ENCODE data around the gene KCNMB2. TPM values are rescaled to one million over a fixed set of nuclear protein-coding genes. Genes with fewer than 3 reads are reported as not detected.

Gene KCNMB2
- total and polyA plus RNA-seq, 4 experiments from 2014 or later: not detected

DNA sequence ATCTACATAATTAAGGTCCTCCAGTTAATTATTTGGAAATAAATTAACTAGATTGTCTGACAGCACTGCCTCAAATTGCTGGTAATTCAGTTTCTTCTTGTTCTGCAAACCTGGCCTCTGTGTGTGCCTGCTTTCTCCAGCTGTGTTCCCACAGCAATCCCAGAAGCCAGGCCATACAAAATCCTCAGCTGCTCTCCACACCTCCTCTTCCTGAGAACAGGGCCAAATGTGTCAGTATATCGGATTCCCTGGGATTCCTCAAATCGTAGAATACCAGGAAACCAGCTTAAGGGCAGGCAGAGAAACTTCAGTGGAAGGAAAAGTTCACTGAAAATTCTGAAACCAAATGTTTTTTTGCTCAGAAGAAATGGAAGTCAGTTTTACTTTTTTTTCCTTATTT is 273.9 kb downstream of the KCNMB2 start:
- Mint-ChIP-seq H3K4me3 (no peak overlapping the region), H3K4me1 (no peaks in the 10 kb centered on the region), H3K9me3 (no peaks in the 10 kb centered on the region), H3K27me3 (no peaks in the 10 kb centered on the region), H3K27ac (no peak overlapping the region), H3K36me3 (no peaks in the 10 kb centered on the region)
- Histone ChIP-seq H3K36me3 (ENCODE audit: insufficient read depth, low read length) (no peaks in the 10 kb centered on the region), H3K4me3 (ENCODE audit: low read length in 2 of 2) (no peak overlapping the region), H3K27me3 (ENCODE audit: insufficient read depth, low read length) (no peaks in the 10 kb centered on the region), H3K9me3 (ENCODE audit: control insufficient read depth in 1 of 2, low read length in 2 of 2) (no peaks in the 10 kb centered on the region), H3K27ac (ENCODE audit: low read depth, low read length) (no peak overlapping the region), H3K4me1 (ENCODE audit: insufficient read depth, low read length) (no peaks in the 10 kb centered on the region)
- no peak for DNase-seq
- CTCF ChIA-PET (ENCODE audit: partially characterized antibody): no interaction called here
- intact Hi-C loops (cut with micrococcal nuclease): no loop called here
- POLR2A ChIA-PET (ENCODE audit: partially characterized antibody): no interaction called here

DNA sequence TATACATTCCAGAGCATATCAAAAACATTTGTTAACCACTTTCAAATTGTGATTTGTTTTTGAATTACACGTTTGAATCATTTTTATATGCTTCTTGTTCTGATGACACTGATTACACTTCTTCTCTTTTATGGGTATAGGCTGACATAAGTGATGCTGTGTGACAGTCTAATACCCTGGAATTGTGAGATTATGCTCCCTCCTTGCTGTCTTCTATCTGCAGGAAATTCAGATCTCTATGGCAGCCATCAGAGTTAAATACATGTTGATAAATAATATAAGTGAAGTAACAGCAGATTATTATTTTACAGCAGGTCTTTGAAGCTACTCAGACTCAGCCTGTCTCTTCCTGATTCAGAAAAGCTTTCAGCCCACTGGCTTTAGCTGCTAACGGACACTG is 286.5 kb downstream of the KCNMB2 start:
- no peak for DNase-seq
- H3K4me1 Mint-ChIP-seq: no peaks in the 10 kb centered on the region
- Histone ChIP-seq H3K36me3 (ENCODE audit: insufficient read depth, low read length) (no peaks in the 10 kb centered on the region), H3K4me1 (ENCODE audit: insufficient read depth, low read length) (no peaks in the 10 kb centered on the region), H3K27me3 (ENCODE audit: insufficient read depth, low read length) (no peaks in the 10 kb centered on the region), H3K4me3 (ENCODE audit: low read length in 2 of 2) (no peak overlapping the region), H3K27ac (ENCODE audit: low read depth, low read length) (no peak overlapping the region), H3K9me3 (ENCODE audit: control insufficient read depth in 1 of 2, low read length in 2 of 2) (no peaks in the 10 kb centered on the region)
- peaks cover 2 to 5% of the 10 kb centered on the region in 2 donors for H3K27me3 Mint-ChIP-seq
- CTCF ChIA-PET (ENCODE audit: partially characterized antibody): no interaction called here
- POLR2A ChIA-PET (ENCODE audit: partially characterized antibody): no interaction called here
- H3K4me3 Mint-ChIP-seq: no peak overlapping the region
- intact Hi-C loops (cut with micrococcal nuclease): no loop called here
- H3K27ac Mint-ChIP-seq: no peak overlapping the region
- H3K36me3 Mint-ChIP-seq: no peaks in the 10 kb centered on the region
- H3K9me3 Mint-ChIP-seq: peaks cover 0 to 4% (median 0%) of the 10 kb centered on the region in 8 donors

- Histone ChIP-seq H3K9me3 (ENCODE audit: control insufficient read depth in 1 of 2, low read length in 2 of 2) (no peaks in the 10 kb centered on the region), H3K4me1 (ENCODE audit: insufficient read depth, low read length) (no peaks in the 10 kb centered on the region), H3K36me3 (ENCODE audit: insufficient read depth, low read length) (no peaks in the 10 kb centered on the region), H3K4me3 (ENCODE audit: low read length in 2 of 2) (no peak overlapping the region), H3K27ac (ENCODE audit: low read depth, low read length) (no peak overlapping the region), H3K27me3 (ENCODE audit: insufficient read depth, low read length) (no peaks in the 10 kb centered on the region)
- Mint-ChIP-seq H3K4me1 (no peaks in the 10 kb centered on the region), H3K27me3 (peaks cover 4 to 5% of the 10 kb centered on the region in 2 donors), H3K27ac (no peak overlapping the region), H3K9me3 (peaks cover 0 to 4% (median 0%) of the 10 kb centered on the region in 8 donors), H3K4me3 (no peak overlapping the region), H3K36me3 (no peaks in the 10 kb centered on the region)
- ChIA-PET CTCF (ENCODE audit: partially characterized antibody) (no interaction called here), POLR2A (ENCODE audit: partially characterized antibody) (no interaction called here)
- intact Hi-C loops (cut with micrococcal nuclease): no loop called here
- DNase-seq: no peak
These were observed 286.9 kb downstream of the KCNMB2 start for GRCh38 chr3:178823150-178823549.

GRCh38 chr3:178823591-178824246 is 287.5 kb downstream of the KCNMB2 start:
- Histone ChIP-seq H3K4me3 (ENCODE audit: low read length in 2 of 2) (no peak overlapping the region), H3K4me1 (ENCODE audit: insufficient read depth, low read length) (no peaks in the 10 kb centered on the region), H3K36me3 (ENCODE audit: insufficient read depth, low read length) (no peaks in the 10 kb centered on the region), H3K27ac (ENCODE audit: low read depth, low read length) (no peak overlapping the region), H3K9me3 (ENCODE audit: control insufficient read depth in 1 of 2, low read length in 2 of 2) (no peaks in the 10 kb centered on the region), H3K27me3 (ENCODE audit: insufficient read depth, low read length) (no peaks in the 10 kb centered on the region)
- Mint-ChIP-seq H3K4me1 (no peaks in the 10 kb centered on the region), H3K36me3 (no peaks in the 10 kb centered on the region), H3K27me3 (peaks cover 2 to 4% of the 10 kb centered on the region in 2 donors), H3K9me3 (peaks cover 0 to 4% (median 0%) of the 10 kb centered on the region in 8 donors), H3K4me3 (no peak overlapping the region), H3K27ac (no peak overlapping the region)
- intact Hi-C loops (cut with micrococcal nuclease): no loop called here
- CTCF ChIA-PET (ENCODE audit: partially characterized antibody): no interaction called here
- POLR2A ChIA-PET (ENCODE audit: partially characterized antibody): no interaction called here
- no peak for DNase-seq

- H3K27ac ChIP-seq (ENCODE audit: low read depth, low read length): no peak overlapping the region
- ChIA-PET CTCF (ENCODE audit: partially characterized antibody) (no interaction called here), POLR2A (ENCODE audit: partially characterized antibody) (no interaction called here)
- intact Hi-C loops (cut with micrococcal nuclease): no loop called here
- H3K9me3 ChIP-seq (ENCODE audit: control insufficient read depth in 1 of 2, low read length in 2 of 2): no peaks in the 10 kb centered on the region
- H3K27ac Mint-ChIP-seq: no peak overlapping the region
- H3K27me3 ChIP-seq (ENCODE audit: insufficient read depth, low read length): no peaks in the 10 kb centered on the region
- H3K27me3 Mint-ChIP-seq: peaks cover 2 to 4% of the 10 kb centered on the region in 2 donors
- peaks cover 0 to 3% (median 0%) of the 10 kb centered on the region in 8 donors for H3K9me3 Mint-ChIP-seq
- H3K4me3 ChIP-seq (ENCODE audit: low read length in 2 of 2): no peak overlapping the region
- no peaks in the 10 kb centered on the region for H3K4me1 Mint-ChIP-seq
- DNase-seq: no peak
- H3K36me3 ChIP-seq (ENCODE audit: insufficient read depth, low read length): no peaks in the 10 kb centered on the region
- no peaks in the 10 kb centered on the region for H3K36me3 Mint-ChIP-seq
- H3K4me3 Mint-ChIP-seq: no peak overlapping the region
- no peaks in the 10 kb centered on the region for H3K4me1 ChIP-seq (ENCODE audit: insufficient read depth, low read length)
These were observed 290.3 kb downstream of the KCNMB2 start for GRCh38 chr3:178826435-178827123.

- Histone ChIP-seq H3K27ac (ENCODE audit: low read depth, low read length) (no peak overlapping the region), H3K27me3 (ENCODE audit: insufficient read depth, low read length) (no peaks in the 10 kb centered on the region), H3K4me3 (ENCODE audit: low read length in 2 of 2) (no peak overlapping the region), H3K36me3 (ENCODE audit: insufficient read depth, low read length) (no peaks in the 10 kb centered on the region), H3K4me1 (ENCODE audit: insufficient read depth, low read length) (no peaks in the 10 kb centered on the region), H3K9me3 (ENCODE audit: control insufficient read depth in 1 of 2, low read length in 2 of 2) (no peaks in the 10 kb centered on the region)
- peaks cover 2 to 4% of the 10 kb centered on the region in 2 donors for H3K27me3 Mint-ChIP-seq
- no peaks in the 10 kb centered on the region for H3K4me1 Mint-ChIP-seq
- peaks cover 0 to 2% (median 0%) of the 10 kb centered on the region in 8 donors for H3K9me3 Mint-ChIP-seq
- POLR2A ChIA-PET (ENCODE audit: partially characterized antibody): no interaction called here
- no peak for DNase-seq
- intact Hi-C loops (cut with micrococcal nuclease): no loop called here
- no peaks in the 10 kb centered on the region for H3K36me3 Mint-ChIP-seq
- no peak overlapping the region for H3K4me3 Mint-ChIP-seq
- H3K27ac Mint-ChIP-seq: no peak overlapping the region
- CTCF ChIA-PET (ENCODE audit: partially characterized antibody): no interaction called here
These were observed 291.1 kb downstream of the KCNMB2 start for GRCh38 chr3:178827285-178827856.

- Mint-ChIP-seq H3K4me3 (no peak overlapping the region), H3K27me3 (no peaks in the 10 kb centered on the region), H3K36me3 (no peaks in the 10 kb centered on the region), H3K4me1 (no peaks in the 10 kb centered on the region), H3K27ac (no peak overlapping the region), H3K9me3 (peaks cover 0 to 2% (median 0%) of the 10 kb centered on the region in 8 donors)
- H3K27ac ChIP-seq (ENCODE audit: low read depth, low read length): no peak overlapping the region
- ChIA-PET CTCF (ENCODE audit: partially characterized antibody) (no interaction called here), POLR2A (ENCODE audit: partially characterized antibody) (no interaction called here)
- H3K4me1 ChIP-seq (ENCODE audit: insufficient read depth, low read length): no peaks in the 10 kb centered on the region
- DNase-seq: no peak
- no peaks in the 10 kb centered on the region for H3K36me3 ChIP-seq (ENCODE audit: insufficient read depth, low read length)
- H3K4me3 ChIP-seq (ENCODE audit: low read length in 2 of 2): no peak overlapping the region
- H3K9me3 ChIP-seq (ENCODE audit: control insufficient read depth in 1 of 2, low read length in 2 of 2): no peaks in the 10 kb centered on the region
- no peaks in the 10 kb centered on the region for H3K27me3 ChIP-seq (ENCODE audit: insufficient read depth, low read length)
- intact Hi-C loops (cut with micrococcal nuclease): no loop called here
These were observed 297.5 kb downstream of the KCNMB2 start for GRCh38 chr3:178833695-178834094.
